Activated B cell treated with CpG ODN at 0.5 μM for 24 hours (primary cell): ENCODE data around the gene DENND2D. TPM values are rescaled to one million over a fixed set of nuclear protein-coding genes. Genes with fewer than 3 reads are reported as not detected.

Experiments used
- ATAC-seq: fragments of 200-7000 bp; cut with Tn5 transposase; one replicate; pipeline ENCODE4 v1.10.0; 2021; ENCODE audit warnings: low read depth, mild to moderate bottlenecking, moderate library complexity
- CTCF ChIA-PET: fragments of 350-600 bp; sonication (Branson Sonifier 250); formaldehyde crosslinking; loops from one replicate; lab custom pipeline; 2021; ENCODE audit warnings: antibody characterized with exemption; lab: Charles Lee
- POLR2A ChIA-PET: fragments of 350-600 bp; sonication (Branson Sonifier 250); formaldehyde crosslinking; loops from one replicate; lab custom pipeline; 2021; ENCODE audit warnings: antibody characterized with exemption; lab: Charles Lee
- DNase-seq: peaks from one replicate; pipeline ENCODE4 v3.0.0; 2022
- H3K27ac Mint-ChIP-seq: one replicate; pipeline ENCODE4 v1.8.0; 2020; ENCODE audit warnings: mixed read lengths
- H3K27me3 Mint-ChIP-seq: one replicate; pipeline ENCODE4 v1.8.0; 2021; ENCODE audit warnings: mixed read lengths
- H3K36me3 Mint-ChIP-seq: one replicate; pipeline ENCODE4 v1.8.0; 2021; ENCODE audit warnings: low read depth, mixed read lengths
- H3K4me1 Mint-ChIP-seq: one replicate; pipeline ENCODE4 v1.8.0; 2021; ENCODE audit warnings: mixed read lengths
- H3K4me3 Mint-ChIP-seq: one replicate; pipeline ENCODE4 v1.8.0; 2020; ENCODE audit warnings: mild to moderate bottlenecking, mixed read lengths
- H3K9me3 Mint-ChIP-seq: one replicate; pipeline ENCODE4 v1.8.0; 2020; ENCODE audit warnings: mixed read lengths
- CTCF ChIP-seq: fragments of 200-600 bp; IDR thresholded peaks from one replicate; pipeline ENCODE4 v1.8.0; 2022; ENCODE audit warnings: antibody characterized with exemption, mild to moderate bottlenecking
- intact Hi-C: fragments of 100-400 bp; cut with micrococcal nuclease; formaldehyde crosslinking; loops from one replicate; pipeline ENCODE4 v1.15.1; 2024
- total RNA-seq: library from RNA; stranded (reverse); gene quantifications from 2 replicates; pipeline ENCODE4 v1.2.3, GENCODE V29; 2022

Gene DENND2D
- total RNA-seq, 1 donor from 2014 or later: 58.6 TPM

DNA sequence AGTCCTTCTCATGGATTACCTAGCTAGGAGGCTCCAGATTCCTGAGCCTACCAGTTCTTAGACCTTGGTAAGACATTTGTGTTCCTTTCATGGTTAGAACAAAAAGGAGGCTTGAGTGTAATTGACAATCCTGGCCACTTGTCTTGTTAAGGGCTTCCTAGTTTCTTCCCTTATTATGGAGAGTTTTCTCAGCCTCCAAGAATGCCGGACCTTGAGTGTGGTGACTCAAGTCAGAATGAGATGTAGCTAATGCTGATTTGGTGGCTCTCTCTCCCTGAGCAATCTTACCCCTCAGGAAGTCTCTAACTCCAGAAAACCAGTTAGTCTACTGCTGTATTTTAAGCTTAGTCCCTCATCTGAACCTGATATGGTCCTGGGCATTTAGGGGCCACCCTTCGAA lies 41.4 kb upstream of the DENND2D start:
- DNase-seq (no peak), ATAC-seq (no peak)
- H3K27me3 Mint-ChIP-seq: no peaks in the 10 kb centered on the region
- H3K9me3 Mint-ChIP-seq: no peaks in the 10 kb centered on the region
- ChIA-PET CTCF (no interaction called here), POLR2A (no interaction called here)
- peaks cover 79% of the 10 kb centered on the region for H3K36me3 Mint-ChIP-seq
- H3K4me3 Mint-ChIP-seq: no peak overlapping the region
- H3K4me1 Mint-ChIP-seq: peaks cover 4% of the 10 kb centered on the region
- intact Hi-C loops: no loop called here
- no peak for TF ChIP-seq CTCF
- no peak overlapping the region for H3K27ac Mint-ChIP-seq

- Mint-ChIP-seq H3K27me3 (no peaks in the 10 kb centered on the region), H3K4me3 (no peak overlapping the region), H3K36me3 (peaks cover 85% of the 10 kb centered on the region), H3K9me3 (no peaks in the 10 kb centered on the region), H3K27ac (no peak overlapping the region), H3K4me1 (peaks cover 25% of the 10 kb centered on the region)
- POLR2A ChIA-PET: no interaction called here
- no peak for TF ChIP-seq CTCF
- CTCF ChIA-PET: no interaction called here
- ATAC-seq: no peak
- no peak for DNase-seq
- intact Hi-C loops: no loop called here
These were observed 37.8 kb upstream of the DENND2D start for GRCh38 chr1:111238056-111238795.

GRCh38 chr1:111236806-111237205 lies 36.4 kb upstream of the DENND2D start:
- CTCF ChIA-PET: no interaction called here
- H3K36me3 Mint-ChIP-seq: peaks cover 77% of the 10 kb centered on the region
- no peaks in the 10 kb centered on the region for H3K9me3 Mint-ChIP-seq
- POLR2A ChIA-PET: interaction anchor here (0.9 kb wide), 1 partner anchor 8 kb away, joined by 3 read pairs; no protein-coding TSS in a partner anchor
- H3K27ac Mint-ChIP-seq: no peak overlapping the region
- H3K27me3 Mint-ChIP-seq: no peaks in the 10 kb centered on the region
- H3K4me1 Mint-ChIP-seq: peaks cover 37% of the 10 kb centered on the region
- intact Hi-C loops: no loop called here
- no peak for DNase-seq
- no peak for TF ChIP-seq CTCF
- no peak for ATAC-seq
- no peak overlapping the region for H3K4me3 Mint-ChIP-seq

DNA sequence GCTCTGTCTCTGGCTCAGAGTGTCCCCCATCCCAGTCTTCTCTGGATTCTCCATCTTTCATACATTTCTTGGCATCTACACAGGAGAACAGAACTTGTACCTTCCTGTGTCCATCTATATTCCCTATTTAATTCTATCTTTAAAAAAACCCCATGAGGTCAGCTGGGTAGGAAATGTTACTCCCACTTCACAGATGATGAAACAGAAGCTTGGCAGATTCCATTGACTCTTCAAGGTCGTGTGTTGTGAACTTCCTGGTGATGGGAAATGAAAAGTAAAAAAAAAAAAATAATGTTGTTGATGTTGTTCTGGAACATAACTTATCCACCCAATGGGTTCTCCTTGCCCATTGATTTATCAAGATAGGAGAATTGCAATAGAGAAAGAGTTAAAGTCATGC lies 35.9 kb upstream of the DENND2D start:
- Mint-ChIP-seq H3K27me3 (no peaks in the 10 kb centered on the region), H3K27ac (no peak overlapping the region), H3K36me3 (peaks cover 73% of the 10 kb centered on the region), H3K4me3 (no peak overlapping the region), H3K4me1 (peaks cover 41% of the 10 kb centered on the region), H3K9me3 (no peaks in the 10 kb centered on the region)
- ChIA-PET POLR2A (no interaction called here), CTCF (no interaction called here)
- ATAC-seq: no peak
- no peak for TF ChIP-seq CTCF
- intact Hi-C loops: no loop called here
- DNase-seq: no peak

- no peak overlapping the region for H3K27ac Mint-ChIP-seq
- CTCF ChIA-PET: no interaction called here
- peaks cover 56% of the 10 kb centered on the region for H3K4me1 Mint-ChIP-seq
- no peaks in the 10 kb centered on the region for H3K27me3 Mint-ChIP-seq
- no peaks in the 10 kb centered on the region for H3K9me3 Mint-ChIP-seq
- DNase-seq: no peak
- intact Hi-C loops: no loop called here
- peaks cover 59% of the 10 kb centered on the region for H3K36me3 Mint-ChIP-seq
- no peak for ATAC-seq
- TF ChIP-seq CTCF: no peak
- H3K4me3 Mint-ChIP-seq: no peak overlapping the region
- POLR2A ChIA-PET: no interaction called here
These were observed 34.4 kb upstream of the DENND2D start for GRCh38 chr1:111234866-111235265.
